Upper lobe of right lung (tissue), 1 donor: Measurements from ENCODE around the gene CADPS. TPM values are rescaled to one million over a fixed set of nuclear protein-coding genes. Genes with fewer than 3 reads are reported as not detected.

Experiments
- ATAC-seq: fragments of 200-7000 bp; cut with Tn5 transposase; one replicate; pipeline ENCODE4 v1.9.1; 2020; ENCODE audit warnings: mild to moderate bottlenecking, moderate library complexity
- DNase-seq: peaks from one replicate; pipeline ENCODE4 v3.0.0-alpha.2; 2020
- H3K27ac ChIP-seq: fragments of 200-600 bp; one replicate; pipeline ENCODE4 v1.8.0; 2022
- H3K27me3 ChIP-seq: fragments of 200-600 bp; one replicate; pipeline ENCODE4 v1.8.0; 2022; ENCODE audit warnings: mild to moderate bottlenecking
- H3K36me3 ChIP-seq: fragments of 200-600 bp; one replicate; pipeline ENCODE4 v1.8.0; 2022
- H3K4me1 ChIP-seq: fragments of 200-600 bp; one replicate; pipeline ENCODE4 v1.8.0; 2022
- H3K4me3 ChIP-seq: fragments of 200-600 bp; one replicate; pipeline ENCODE4 v1.8.0; 2022; ENCODE audit warnings: mild to moderate bottlenecking
- H3K9me3 ChIP-seq: fragments of 200-600 bp; one replicate; pipeline ENCODE4 v1.8.0; 2022
- CTCF ChIP-seq: fragments of 200-600 bp; IDR thresholded peaks from one replicate; pipeline ENCODE4 v1.8.0; 2022; ENCODE audit warnings: antibody characterized with exemption
- intact Hi-C: fragments of 100-400 bp; cut with DNase I; formaldehyde crosslinking; loops from one replicate; pipeline ENCODE4 v1.11.0; 2022
- total RNA-seq: library from RNA; stranded (reverse); fragmentation: NEBNext Ultra II Directional; extraction: Animal tissue kit (Norgen Biotek cat#: 25700); gene quantifications from one replicate; pipeline ENCODE4 v1.2.1, GENCODE V29; 2021
- donor health status: DM: no; HTN: yes; CAD: no; lungs with severe emphysema.

Gene CADPS
- total RNA-seq, 1 donor from 2014 or later, result 1.1 TPM

DNA sequence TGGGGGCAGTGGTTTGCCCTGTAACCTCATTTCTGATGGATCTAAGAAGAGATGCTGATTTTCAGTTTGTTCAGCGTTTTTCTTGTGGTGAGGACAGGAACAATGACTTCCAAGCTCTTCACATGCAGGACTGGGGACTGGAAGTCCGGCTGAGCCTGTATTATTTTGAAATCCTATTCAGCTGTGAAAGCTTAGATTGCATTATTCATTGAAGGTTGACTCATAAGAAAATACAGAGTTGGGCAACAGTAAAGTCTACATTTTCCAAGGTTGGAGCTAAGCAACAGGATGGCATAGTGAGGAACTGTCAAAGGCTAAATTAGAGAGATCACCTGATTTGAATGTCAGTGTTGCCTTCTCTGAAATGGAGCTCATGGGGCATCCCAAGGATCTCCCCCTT, 270.9 kb downstream of the CADPS start:
- H3K9me3 ChIP-seq, result no peaks in the 10 kb centered on the region
- TF ChIP-seq CTCF, result no peak
- ATAC-seq (peak; percentile 40), DNase-seq (no peak)
- no peaks in the 10 kb centered on the region for H3K36me3 ChIP-seq
- peak overlapping the region; percentile 36 for H3K27ac ChIP-seq
- H3K27me3 ChIP-seq, result no peaks in the 10 kb centered on the region
- peaks cover 6% of the 10 kb centered on the region for H3K4me1 ChIP-seq
- H3K4me3 ChIP-seq, result no peak overlapping the region
- intact Hi-C loops, result no loop called here

DNA sequence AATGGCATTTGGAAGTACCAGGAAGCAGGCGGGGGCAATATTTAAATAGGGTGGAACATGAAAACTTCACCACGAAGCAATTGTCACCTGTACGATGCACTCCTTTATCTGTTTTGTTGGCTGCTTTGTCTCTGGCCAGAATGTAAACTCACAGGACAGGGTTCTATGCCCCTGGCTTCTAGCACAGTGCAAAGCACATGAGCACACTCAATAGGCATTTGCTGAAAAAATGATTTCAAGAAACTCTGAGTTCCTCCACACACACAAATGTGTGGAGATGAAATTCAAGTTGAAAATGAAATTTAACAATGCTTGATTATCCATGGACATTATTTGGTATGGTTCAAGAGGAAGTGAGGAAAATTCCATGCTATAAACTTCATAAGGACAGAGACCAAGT, 272.2 kb downstream of the CADPS start:
- no peak overlapping the region for H3K4me3 ChIP-seq
- DNase-seq, result no peak
- no peak for TF ChIP-seq CTCF
- H3K27me3 ChIP-seq, result no peaks in the 10 kb centered on the region
- no peaks in the 10 kb centered on the region for H3K36me3 ChIP-seq
- intact Hi-C loops, result no loop called here
- no peaks in the 10 kb centered on the region for H3K9me3 ChIP-seq
- no peak overlapping the region for H3K27ac ChIP-seq
- peaks cover 6% of the 10 kb centered on the region for H3K4me1 ChIP-seq
- ATAC-seq, result no peak

- TF ChIP-seq CTCF, result no peak
- Histone ChIP-seq H3K27ac (no peak overlapping the region), H3K36me3 (no peaks in the 10 kb centered on the region), H3K4me3 (no peak overlapping the region), H3K27me3 (no peaks in the 10 kb centered on the region), H3K4me1 (peaks cover 6% of the 10 kb centered on the region), H3K9me3 (no peaks in the 10 kb centered on the region)
- DNase-seq (no peak), ATAC-seq (no peak)
- intact Hi-C loops, result no loop called here
Measured at GRCh38 chr3:62602129-62602770, 273.0 kb downstream of the CADPS start.

DNA sequence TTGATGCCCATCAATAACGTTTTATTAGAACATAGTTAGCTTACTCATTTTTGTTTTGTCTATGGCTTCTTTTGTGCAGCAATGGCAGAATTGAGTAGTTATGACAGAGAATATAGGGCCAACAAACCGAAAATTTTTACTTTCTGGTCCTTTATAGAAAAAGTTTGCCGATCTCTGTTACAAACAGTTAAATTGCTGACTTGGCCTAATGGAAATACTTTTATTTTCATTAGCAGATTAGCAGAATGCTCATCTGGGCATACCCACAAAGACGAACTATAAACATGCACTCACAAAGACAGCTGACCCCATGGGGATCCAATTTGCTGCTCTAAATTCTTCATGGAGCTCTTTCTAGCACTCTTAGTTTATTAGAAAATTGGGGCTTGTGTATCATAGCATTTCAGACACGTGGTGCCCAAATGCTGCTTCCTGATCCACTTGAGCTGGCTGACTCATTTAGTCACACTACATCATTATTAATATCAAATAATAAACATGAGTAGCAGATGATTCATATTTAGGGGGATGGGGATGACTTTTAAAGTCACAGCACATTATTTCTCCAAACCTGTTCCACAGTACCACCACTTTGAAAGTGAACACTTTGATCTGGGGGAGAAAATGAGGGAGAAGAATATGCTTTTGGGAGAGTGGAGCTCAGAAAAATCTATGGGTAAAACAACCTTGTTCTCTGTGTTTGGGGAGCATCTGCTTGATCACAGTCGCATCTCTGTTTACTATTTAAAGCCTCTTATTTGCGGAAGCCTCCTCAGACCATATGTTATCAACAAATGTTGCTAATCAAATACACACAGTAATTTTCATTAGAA, 273.8 kb downstream of the CADPS start:
- H3K36me3 ChIP-seq, result no peaks in the 10 kb centered on the region

GRCh38 chr3:62600033-62600432, 275.2 kb downstream of the CADPS start:
- intact Hi-C loops, result no loop called here
- no peak for TF ChIP-seq CTCF
- DNase-seq (no peak), ATAC-seq (no peak)
- no peaks in the 10 kb centered on the region for H3K9me3 ChIP-seq
- H3K36me3 ChIP-seq, result no peaks in the 10 kb centered on the region
- no peak overlapping the region for H3K4me3 ChIP-seq
- no peaks in the 10 kb centered on the region for H3K27me3 ChIP-seq
- H3K27ac ChIP-seq, result no peak overlapping the region
- peaks cover 6% of the 10 kb centered on the region for H3K4me1 ChIP-seq

More for the DNA sequence above, 273.8 kb downstream of the CADPS start:
- DNase-seq, result no peak
- H3K27me3 ChIP-seq, result no peaks in the 10 kb centered on the region
- H3K27ac ChIP-seq, result no peak overlapping the region
- peak; percentile 35 for ATAC-seq
- H3K4me3 ChIP-seq, result no peak overlapping the region
- peaks cover 6% of the 10 kb centered on the region for H3K4me1 ChIP-seq
- intact Hi-C loops, result no loop called here
- H3K9me3 ChIP-seq, result no peaks in the 10 kb centered on the region
- no peak for TF ChIP-seq CTCF
